Neural cell (in vitro differentiated cells): ENCODE data around the gene FAM120C.

Experiments
- EP300 ChIP-seq: fragments of 450-650 bp; conservative IDR thresholded peaks from 2 replicates; pipeline ENCODE4 v1.6.1; 2014; ENCODE audit warnings: antibody characterized with exemption, mild to moderate bottlenecking, moderate library complexity; ENCODE audit not compliant: poor library complexity, severe bottlenecking
- EZH2 ChIP-seq: fragments of 200-600, 300-800 bp; shearing (Covaris generic), sonication (generic); IDR thresholded peaks from 2 replicates; pipeline ENCODE4 v1.6.1; 2014; ENCODE audit warnings: antibody characterized with exemption, low read length, borderline replicate concordance, mild to moderate bottlenecking; ENCODE audit not compliant: insufficient read depth, poor library complexity, severe bottlenecking
- MXI1 ChIP-seq: fragments of 450-650 bp; conservative IDR thresholded peaks from 2 replicates; pipeline ENCODE4 v1.6.1; 2014; ENCODE audit warnings: antibody characterized with exemption, mild to moderate bottlenecking; ENCODE audit not compliant: poor library complexity, severe bottlenecking
- POLR2AphosphoS5 ChIP-seq: IDR thresholded peaks from 2 replicates; pipeline ENCODE4 v1.6.1; 2012
- RAD21 ChIP-seq: fragments of 450-650 bp; conservative IDR thresholded peaks from 2 replicates; pipeline ENCODE4 v1.6.1; 2014; ENCODE audit warnings: antibody characterized with exemption, mild to moderate bottlenecking, moderate library complexity
- SMC3 ChIP-seq: fragments of 450-650 bp; conservative IDR thresholded peaks from 2 replicates; pipeline ENCODE4 v1.6.1; 2014; ENCODE audit warnings: antibody characterized with exemption, mild to moderate bottlenecking, moderate library complexity; ENCODE audit not compliant: poor library complexity
- TAF1 ChIP-seq: IDR thresholded peaks from 2 replicates; pipeline ENCODE4 v1.6.1; 2012; ENCODE audit warnings: low read depth
- TF ChIP-seq, protein P1 (sequence below): fragments of 450-650 bp; IDR thresholded peaks from 2 replicates; pipeline ENCODE4 v1.5.1; 2014; ENCODE audit warnings: antibody characterized with exemption, mild to moderate bottlenecking, moderate library complexity; ENCODE audit not compliant: poor library complexity, severe bottlenecking
- TF ChIP-seq, protein P2 (sequence below): IDR thresholded peaks from 2 replicates; pipeline ENCODE4 v1.6.1; 2012; ENCODE audit warnings: borderline replicate concordance

GRCh38 chrX:54177306-54177705, 5.7 kb downstream of the FAM120C start:
- TF ChIP-seq, protein P1, sequence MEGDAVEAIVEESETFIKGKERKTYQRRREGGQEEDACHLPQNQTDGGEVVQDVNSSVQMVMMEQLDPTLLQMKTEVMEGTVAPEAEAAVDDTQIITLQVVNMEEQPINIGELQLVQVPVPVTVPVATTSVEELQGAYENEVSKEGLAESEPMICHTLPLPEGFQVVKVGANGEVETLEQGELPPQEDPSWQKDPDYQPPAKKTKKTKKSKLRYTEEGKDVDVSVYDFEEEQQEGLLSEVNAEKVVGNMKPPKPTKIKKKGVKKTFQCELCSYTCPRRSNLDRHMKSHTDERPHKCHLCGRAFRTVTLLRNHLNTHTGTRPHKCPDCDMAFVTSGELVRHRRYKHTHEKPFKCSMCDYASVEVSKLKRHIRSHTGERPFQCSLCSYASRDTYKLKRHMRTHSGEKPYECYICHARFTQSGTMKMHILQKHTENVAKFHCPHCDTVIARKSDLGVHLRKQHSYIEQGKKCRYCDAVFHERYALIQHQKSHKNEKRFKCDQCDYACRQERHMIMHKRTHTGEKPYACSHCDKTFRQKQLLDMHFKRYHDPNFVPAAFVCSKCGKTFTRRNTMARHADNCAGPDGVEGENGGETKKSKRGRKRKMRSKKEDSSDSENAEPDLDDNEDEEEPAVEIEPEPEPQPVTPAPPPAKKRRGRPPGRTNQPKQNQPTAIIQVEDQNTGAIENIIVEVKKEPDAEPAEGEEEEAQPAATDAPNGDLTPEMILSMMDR: no peak
- no peak for TF ChIP-seq RAD21
- no peak for TF ChIP-seq MXI1
- no peak for TF ChIP-seq POLR2AphosphoS5
- no peak for TF ChIP-seq TAF1
- TF ChIP-seq EP300: no peak
- TF ChIP-seq SMC3: no peak
- TF ChIP-seq EZH2: no peak
- TF ChIP-seq, protein P2, sequence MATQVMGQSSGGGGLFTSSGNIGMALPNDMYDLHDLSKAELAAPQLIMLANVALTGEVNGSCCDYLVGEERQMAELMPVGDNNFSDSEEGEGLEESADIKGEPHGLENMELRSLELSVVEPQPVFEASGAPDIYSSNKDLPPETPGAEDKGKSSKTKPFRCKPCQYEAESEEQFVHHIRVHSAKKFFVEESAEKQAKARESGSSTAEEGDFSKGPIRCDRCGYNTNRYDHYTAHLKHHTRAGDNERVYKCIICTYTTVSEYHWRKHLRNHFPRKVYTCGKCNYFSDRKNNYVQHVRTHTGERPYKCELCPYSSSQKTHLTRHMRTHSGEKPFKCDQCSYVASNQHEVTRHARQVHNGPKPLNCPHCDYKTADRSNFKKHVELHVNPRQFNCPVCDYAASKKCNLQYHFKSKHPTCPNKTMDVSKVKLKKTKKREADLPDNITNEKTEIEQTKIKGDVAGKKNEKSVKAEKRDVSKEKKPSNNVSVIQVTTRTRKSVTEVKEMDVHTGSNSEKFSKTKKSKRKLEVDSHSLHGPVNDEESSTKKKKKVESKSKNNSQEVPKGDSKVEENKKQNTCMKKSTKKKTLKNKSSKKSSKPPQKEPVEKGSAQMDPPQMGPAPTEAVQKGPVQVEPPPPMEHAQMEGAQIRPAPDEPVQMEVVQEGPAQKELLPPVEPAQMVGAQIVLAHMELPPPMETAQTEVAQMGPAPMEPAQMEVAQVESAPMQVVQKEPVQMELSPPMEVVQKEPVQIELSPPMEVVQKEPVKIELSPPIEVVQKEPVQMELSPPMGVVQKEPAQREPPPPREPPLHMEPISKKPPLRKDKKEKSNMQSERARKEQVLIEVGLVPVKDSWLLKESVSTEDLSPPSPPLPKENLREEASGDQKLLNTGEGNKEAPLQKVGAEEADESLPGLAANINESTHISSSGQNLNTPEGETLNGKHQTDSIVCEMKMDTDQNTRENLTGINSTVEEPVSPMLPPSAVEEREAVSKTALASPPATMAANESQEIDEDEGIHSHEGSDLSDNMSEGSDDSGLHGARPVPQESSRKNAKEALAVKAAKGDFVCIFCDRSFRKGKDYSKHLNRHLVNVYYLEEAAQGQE: no peak
